SK-N-SH treated with all-trans-retinoic acid at 6 μM for 48 hours (cell line): ENCODE data around the gene SNX10.

ENCODE experiments used
- ATAC-seq: fragments of 200-7000 bp; cut with Tn5 transposase; 3 replicates; pipeline ENCODE4 v1.9.1; 2020; ENCODE audit warnings: mild to moderate bottlenecking, moderate library complexity
- BACH2 ChIP-seq: fragments of 250-450 bp; sonication (Bioruptor Pico); IDR thresholded peaks from 2 replicates; pipeline ENCODE4 v1.9.0; 2021; ENCODE audit warnings: mild to moderate bottlenecking, borderline replicate concordance
- CSDC2 ChIP-seq: fragments of 250-450 bp; sonication (Bioruptor Pico); IDR thresholded peaks from 2 replicates; pipeline ENCODE4 v1.5.0; 2020; ENCODE audit warnings: mild to moderate bottlenecking, moderate library complexity
- ESRRG ChIP-seq: fragments of 250-450 bp; sonication (Bioruptor Pico); IDR thresholded peaks from 2 replicates; pipeline ENCODE4 v1.6.1; 2021; ENCODE audit warnings: mild to moderate bottlenecking
- GLIS3 ChIP-seq: fragments of 250-450 bp; sonication (Bioruptor Pico); IDR thresholded peaks from 2 replicates; pipeline ENCODE4 v1.5.0; 2020; ENCODE audit warnings: mild to moderate bottlenecking, moderate library complexity
- ISL1 ChIP-seq: fragments of 250-450 bp; sonication (Bioruptor Pico); IDR thresholded peaks from 2 replicates; pipeline ENCODE4 v2.1.2; 2022; ENCODE audit warnings: mild to moderate bottlenecking, moderate library complexity
- OSR1 ChIP-seq: fragments of 250-450 bp; sonication (Bioruptor Pico); IDR thresholded peaks from 2 replicates; pipeline ENCODE4 v1.8.0; 2022; ENCODE audit warnings: moderate library complexity, mild to moderate bottlenecking, inconsistent platforms
- POU6F1 ChIP-seq: fragments of 250-450 bp; sonication (Bioruptor Pico); IDR thresholded peaks from 2 replicates; pipeline ENCODE4 v1.8.0; 2021; ENCODE audit warnings: low read depth, mild to moderate bottlenecking, moderate library complexity, borderline replicate concordance
- PPARA ChIP-seq: fragments of 250-450 bp; sonication (Bioruptor Pico); IDR thresholded peaks from 2 replicates; pipeline ENCODE4 v1.5.0; 2020; ENCODE audit warnings: mild to moderate bottlenecking, borderline replicate concordance
- RARB ChIP-seq: fragments of 250-450 bp; sonication (Bioruptor Pico); IDR thresholded peaks from 2 replicates; pipeline ENCODE4 v1.8.0; 2021; ENCODE audit warnings: mild to moderate bottlenecking, moderate library complexity
- TOX ChIP-seq: fragments of 250-450 bp; sonication (Bioruptor Pico); IDR thresholded peaks from 2 replicates; pipeline ENCODE4 v1.8.0; 2021; ENCODE audit warnings: mild to moderate bottlenecking, moderate library complexity, borderline replicate concordance
- ZC3H10 ChIP-seq: fragments of 250-450 bp; sonication (Bioruptor Pico); IDR thresholded peaks from 2 replicates; pipeline ENCODE4 v1.5.1; 2021; ENCODE audit warnings: mild to moderate bottlenecking, moderate library complexity
- ZFP3 ChIP-seq: fragments of 250-450 bp; sonication (Bioruptor Pico); IDR thresholded peaks from 2 replicates; pipeline ENCODE4 v1.5.0; 2020; ENCODE audit warnings: mild to moderate bottlenecking, moderate library complexity
- ZFP30 ChIP-seq: fragments of 450-650 bp; formaldehyde crosslinking; IDR thresholded peaks from 2 replicates; pipeline ENCODE4 v1.5.0; 2022; ENCODE audit warnings: mild to moderate bottlenecking, moderate library complexity
- ZNF565 ChIP-seq: fragments of 450-650 bp; formaldehyde crosslinking; conservative IDR thresholded peaks from 2 replicates; pipeline ENCODE4 v1.5.0; 2020; ENCODE audit warnings: low read depth, mild to moderate bottlenecking, moderate library complexity
- ZNF70 ChIP-seq: fragments of 450-650 bp; formaldehyde crosslinking; IDR thresholded peaks from 2 replicates; pipeline ENCODE4 v1.5.0; 2020; ENCODE audit warnings: mild to moderate bottlenecking, moderate library complexity
- ZNF8 ChIP-seq: fragments of 450-650 bp; formaldehyde crosslinking; IDR thresholded peaks from 2 replicates; pipeline ENCODE4 v1.5.0; 2020; ENCODE audit warnings: mild to moderate bottlenecking, moderate library complexity
- TF ChIP-seq, protein P1 (sequence below): fragments of 250-450 bp; sonication (Bioruptor Pico); IDR thresholded peaks from 2 replicates; pipeline ENCODE4 v1.5.1; 2020; ENCODE audit warnings: low read depth, mild to moderate bottlenecking, moderate library complexity
- TF ChIP-seq, protein P2 (sequence below): fragments of 250-450 bp; sonication (Bioruptor Pico); IDR thresholded peaks from 2 replicates; pipeline ENCODE4 v1.8.0; 2020; ENCODE audit warnings: mild to moderate bottlenecking, moderate library complexity, borderline replicate concordance

SNX10 gene

DNA sequence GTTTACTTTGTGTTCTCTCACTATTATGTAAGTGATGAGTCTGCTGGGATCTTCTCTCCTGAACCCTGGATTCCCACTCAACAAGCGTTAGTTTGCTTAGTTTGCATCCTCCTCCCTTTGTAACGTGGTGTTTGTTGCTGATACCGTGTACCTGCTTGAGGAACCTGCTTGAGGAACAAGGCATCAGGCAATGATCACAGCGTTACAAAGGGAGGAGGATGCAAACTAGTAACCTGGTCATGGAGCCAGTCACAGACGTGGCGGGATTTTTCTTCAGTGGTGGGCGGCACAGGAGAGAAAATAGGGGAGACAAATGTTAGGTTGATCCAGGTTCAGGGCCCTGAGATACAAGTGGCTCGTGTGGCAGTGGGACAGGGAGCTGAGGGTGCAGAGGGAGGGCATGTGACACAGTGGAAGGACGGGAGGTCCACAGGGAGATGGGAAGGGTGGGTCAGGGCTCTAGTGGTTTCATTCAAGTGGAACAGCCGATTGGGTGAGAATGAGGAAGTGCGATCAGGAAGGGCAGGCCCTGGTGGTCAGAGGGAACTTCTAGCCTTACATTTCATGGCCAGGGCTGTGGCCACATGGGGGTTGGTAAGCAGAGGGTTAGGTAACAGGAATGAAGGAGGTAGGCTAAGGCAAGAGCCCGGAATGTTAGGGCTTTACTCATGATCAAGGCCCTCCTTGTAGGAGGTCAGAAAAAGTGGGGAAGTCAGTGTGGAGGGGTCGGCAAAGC lies 38.0 kb downstream of the SNX10 start:
- no peak for ATAC-seq
- TF ChIP-seq BACH2 (CRISPR knock-in tag): no peak
- no peak for TF ChIP-seq ZNF8 (CRISPR knock-in tag)
- no peak for TF ChIP-seq ZC3H10 (CRISPR knock-in tag)
- TF ChIP-seq ESRRG (CRISPR knock-in tag): no peak
- TF ChIP-seq, protein P1, sequence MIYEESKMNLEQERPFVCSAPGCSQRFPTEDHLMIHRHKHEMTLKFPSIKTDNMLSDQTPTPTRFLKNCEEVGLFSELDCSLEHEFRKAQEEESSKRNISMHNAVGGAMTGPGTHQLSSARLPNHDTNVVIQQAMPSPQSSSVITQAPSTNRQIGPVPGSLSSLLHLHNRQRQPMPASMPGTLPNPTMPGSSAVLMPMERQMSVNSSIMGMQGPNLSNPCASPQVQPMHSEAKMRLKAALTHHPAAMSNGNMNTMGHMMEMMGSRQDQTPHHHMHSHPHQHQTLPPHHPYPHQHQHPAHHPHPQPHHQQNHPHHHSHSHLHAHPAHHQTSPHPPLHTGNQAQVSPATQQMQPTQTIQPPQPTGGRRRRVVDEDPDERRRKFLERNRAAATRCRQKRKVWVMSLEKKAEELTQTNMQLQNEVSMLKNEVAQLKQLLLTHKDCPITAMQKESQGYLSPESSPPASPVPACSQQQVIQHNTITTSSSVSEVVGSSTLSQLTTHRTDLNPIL (CRISPR knock-in tag): no peak
- no peak for TF ChIP-seq PPARA (CRISPR knock-in tag)
- no peak for TF ChIP-seq CSDC2 (CRISPR knock-in tag)
- no peak for TF ChIP-seq ZNF70 (CRISPR knock-in tag)
- TF ChIP-seq ISL1 (CRISPR knock-in tag): no peak
- TF ChIP-seq, protein P2, sequence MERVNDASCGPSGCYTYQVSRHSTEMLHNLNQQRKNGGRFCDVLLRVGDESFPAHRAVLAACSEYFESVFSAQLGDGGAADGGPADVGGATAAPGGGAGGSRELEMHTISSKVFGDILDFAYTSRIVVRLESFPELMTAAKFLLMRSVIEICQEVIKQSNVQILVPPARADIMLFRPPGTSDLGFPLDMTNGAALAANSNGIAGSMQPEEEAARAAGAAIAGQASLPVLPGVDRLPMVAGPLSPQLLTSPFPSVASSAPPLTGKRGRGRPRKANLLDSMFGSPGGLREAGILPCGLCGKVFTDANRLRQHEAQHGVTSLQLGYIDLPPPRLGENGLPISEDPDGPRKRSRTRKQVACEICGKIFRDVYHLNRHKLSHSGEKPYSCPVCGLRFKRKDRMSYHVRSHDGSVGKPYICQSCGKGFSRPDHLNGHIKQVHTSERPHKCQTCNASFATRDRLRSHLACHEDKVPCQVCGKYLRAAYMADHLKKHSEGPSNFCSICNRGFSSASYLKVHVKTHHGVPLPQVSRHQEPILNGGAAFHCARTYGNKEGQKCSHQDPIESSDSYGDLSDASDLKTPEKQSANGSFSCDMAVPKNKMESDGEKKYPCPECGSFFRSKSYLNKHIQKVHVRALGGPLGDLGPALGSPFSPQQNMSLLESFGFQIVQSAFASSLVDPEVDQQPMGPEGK (CRISPR knock-in tag): no peak
- no peak for TF ChIP-seq ZFP30 (CRISPR knock-in tag)
- no peak for TF ChIP-seq RARB
- no peak for TF ChIP-seq ZFP3 (CRISPR knock-in tag)
- no peak for TF ChIP-seq GLIS3 (CRISPR knock-in tag)
- TF ChIP-seq TOX (CRISPR knock-in tag): no peak
- TF ChIP-seq POU6F1 (CRISPR knock-in tag): no peak

DNA sequence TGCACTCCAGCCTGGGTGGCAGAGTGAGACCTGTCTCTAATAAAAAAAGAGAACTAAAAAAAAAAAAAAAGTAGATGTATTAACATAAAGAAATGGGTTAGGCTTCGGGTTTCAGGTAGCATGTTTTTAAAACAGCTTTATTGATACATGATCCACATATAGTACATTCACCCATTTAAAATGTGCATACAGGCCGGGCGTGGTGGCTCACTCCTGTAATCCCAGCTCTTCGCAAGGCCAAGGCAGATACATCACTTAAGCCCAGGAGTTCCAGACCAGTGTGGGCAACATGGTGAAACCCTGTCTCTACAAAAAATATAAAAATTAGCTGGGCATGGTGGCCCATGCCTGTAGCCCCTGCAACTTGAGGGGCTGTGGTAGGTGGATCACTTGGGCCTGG lies 39.5 kb downstream of the SNX10 start:
- ATAC-seq: no peak
- TF ChIP-seq POU6F1 (CRISPR knock-in tag) (no peak), ZFP3 (CRISPR knock-in tag) (no peak), ZNF8 (CRISPR knock-in tag) (no peak), OSR1 (CRISPR knock-in tag) (no peak), ISL1 (CRISPR knock-in tag) (no peak), ZNF70 (CRISPR knock-in tag) (no peak), CSDC2 (CRISPR knock-in tag) (no peak), ZNF565 (CRISPR knock-in tag) (no peak)
- TF ChIP-seq, protein P1 (CRISPR knock-in tag): no peak

DNA sequence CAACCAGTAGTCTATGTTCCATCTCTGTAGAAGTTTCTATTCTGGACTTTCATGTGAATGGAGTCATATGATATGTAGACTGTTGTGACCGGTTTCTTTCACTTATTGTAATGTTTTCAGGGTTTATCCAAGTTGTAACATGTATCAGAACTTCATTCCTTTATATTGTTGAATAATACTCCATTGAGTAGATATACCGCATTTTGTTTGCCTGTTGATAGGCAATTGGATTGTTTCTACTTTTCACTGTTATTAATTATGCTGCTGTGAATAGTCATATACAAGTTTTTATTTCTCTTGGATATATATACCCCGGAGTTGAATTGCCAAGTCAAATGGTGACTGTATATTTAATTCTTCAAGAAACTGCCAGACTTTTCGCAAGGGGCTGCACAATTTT lies 40.1 kb downstream of the SNX10 start:
- no peak for ATAC-seq
- TF ChIP-seq CSDC2 (CRISPR knock-in tag) (no peak), ZNF8 (CRISPR knock-in tag) (peak; percentile 91)

DNA sequence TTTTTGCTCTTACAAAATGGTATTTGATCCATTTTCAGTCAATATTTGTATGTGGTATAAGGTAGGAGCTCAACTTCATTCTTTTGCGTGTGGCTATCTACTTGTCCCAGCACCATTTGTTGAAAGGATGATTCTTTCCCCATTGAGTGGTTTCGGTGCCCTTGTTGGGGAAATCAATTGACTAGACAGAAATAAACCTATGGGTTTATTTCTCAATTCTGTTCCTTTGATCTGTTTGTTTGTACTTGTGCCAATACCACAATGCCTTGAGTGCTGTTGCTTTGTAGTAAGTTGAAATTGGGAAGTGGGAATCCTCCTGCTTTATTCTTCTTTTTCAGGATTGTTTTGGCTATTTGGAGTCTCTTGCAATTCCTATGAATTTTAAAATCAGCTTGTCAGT lies 41.0 kb downstream of the SNX10 start:
- no peak for TF ChIP-seq ZC3H10 (CRISPR knock-in tag)
- TF ChIP-seq BACH2 (CRISPR knock-in tag): no peak
- TF ChIP-seq, protein P2 (CRISPR knock-in tag): no peak
- TF ChIP-seq, all 23 proteins: peak for 0
- no peak for ATAC-seq
